Measurements from ENCODE around the gene MED9. TPM values are rescaled to one million over a fixed set of nuclear protein-coding genes. Genes with fewer than 3 reads are reported as not detected.

The MED9 gene
- total RNA-seq, 2 donors from 2014 or later = 18.4 to 20.5 TPM

- Histone ChIP-seq H3K27ac (ENCODE audit: low read depth, low read length) (no peak overlapping the region), H3K9ac (ENCODE audit: extremely low read depth, low read length, poor library complexity, severe bottlenecking) (no peak overlapping the region), H3K36me3 (ENCODE audit: control insufficient read depth, insufficient read depth, low read length) (no peaks in the 10 kb centered on the region), H3K27me3 (ENCODE audit: control insufficient read depth, insufficient read depth, low read length, poor library complexity, severe bottlenecking) (no peaks in the 10 kb centered on the region), H3K9me3 (ENCODE audit: control insufficient read depth, low read length) (no peaks in the 10 kb centered on the region), H3K4me3 (ENCODE audit: low read length) (no peak overlapping the region), H3K4me1 (ENCODE audit: control insufficient read depth, insufficient read depth, low read length) (no peaks in the 10 kb centered on the region)
- DNase-seq = no peak
- 92 to 100% methylated on average over 2 to 5 of the region's 5 CpGs for WGBS, 2 experiments (ENCODE audit: insufficient coverage in 1 of 2, insufficient read length in 1 of 2)
- H3K4me1 Mint-ChIP-seq = no peaks in the 10 kb centered on the region
- H3K4me3 Mint-ChIP-seq = no peak overlapping the region
- H3K9me3 Mint-ChIP-seq = no peaks in the 10 kb centered on the region
- no peak for TF ChIP-seq CTCF (conservative IDR thresholded peaks at IDR 0.05)
- no peak overlapping the region for H3K27ac Mint-ChIP-seq
- no peaks in the 10 kb centered on the region for H3K36me3 Mint-ChIP-seq (ENCODE audit: low read depth)
- H3K27me3 Mint-ChIP-seq (ENCODE audit: insufficient read depth) = no peaks in the 10 kb centered on the region
Observed at GRCh38 chr17:17505151-17505550, 28.4 kb downstream of the MED9 start.

GRCh38 chr17:17505610-17506171 lies 28.9 kb downstream of the MED9 start:
- DNase-seq = no peak
- H3K9me3 Mint-ChIP-seq = no peaks in the 10 kb centered on the region
- H3K9ac ChIP-seq (ENCODE audit: extremely low read depth, low read length, poor library complexity, severe bottlenecking) = no peak overlapping the region
- H3K9me3 ChIP-seq (ENCODE audit: control insufficient read depth, low read length) = no peaks in the 10 kb centered on the region
- TF ChIP-seq CTCF (conservative IDR thresholded peaks at IDR 0.05) = no peak
- WGBS, 2 experiments (ENCODE audit: insufficient coverage in 1 of 2, insufficient read length in 1 of 2) = 90 to 93% methylated on average over 14 to 22 of the region's 22 CpGs
- H3K27ac ChIP-seq (ENCODE audit: low read depth, low read length) = no peak overlapping the region
- H3K4me3 ChIP-seq (ENCODE audit: low read length) = no peak overlapping the region
- no peaks in the 10 kb centered on the region for H3K36me3 Mint-ChIP-seq (ENCODE audit: low read depth)
- no peaks in the 10 kb centered on the region for H3K36me3 ChIP-seq (ENCODE audit: control insufficient read depth, insufficient read depth, low read length)
- H3K4me3 Mint-ChIP-seq = no peak overlapping the region
- H3K27me3 Mint-ChIP-seq (ENCODE audit: insufficient read depth) = no peaks in the 10 kb centered on the region
- H3K27me3 ChIP-seq (ENCODE audit: control insufficient read depth, insufficient read depth, low read length, poor library complexity, severe bottlenecking) = no peaks in the 10 kb centered on the region
- no peak overlapping the region for H3K27ac Mint-ChIP-seq
- H3K4me1 Mint-ChIP-seq = no peaks in the 10 kb centered on the region
- H3K4me1 ChIP-seq (ENCODE audit: control insufficient read depth, insufficient read depth, low read length) = no peaks in the 10 kb centered on the region

GRCh38 chr17:17506181-17506741 lies 29.5 kb downstream of the MED9 start:
- H3K27me3 Mint-ChIP-seq (ENCODE audit: insufficient read depth) = no peaks in the 10 kb centered on the region
- no peak overlapping the region for H3K4me3 Mint-ChIP-seq
- Histone ChIP-seq H3K36me3 (ENCODE audit: control insufficient read depth, insufficient read depth, low read length) (no peaks in the 10 kb centered on the region), H3K4me3 (ENCODE audit: low read length) (no peak overlapping the region), H3K9ac (ENCODE audit: extremely low read depth, low read length, poor library complexity, severe bottlenecking) (no peak overlapping the region), H3K27ac (ENCODE audit: low read depth, low read length) (no peak overlapping the region), H3K27me3 (ENCODE audit: control insufficient read depth, insufficient read depth, low read length, poor library complexity, severe bottlenecking) (no peaks in the 10 kb centered on the region), H3K9me3 (ENCODE audit: control insufficient read depth, low read length) (no peaks in the 10 kb centered on the region), H3K4me1 (ENCODE audit: control insufficient read depth, insufficient read depth, low read length) (no peaks in the 10 kb centered on the region)
- TF ChIP-seq CTCF (conservative IDR thresholded peaks at IDR 0.05) = no peak
- H3K9me3 Mint-ChIP-seq = no peaks in the 10 kb centered on the region
- H3K36me3 Mint-ChIP-seq (ENCODE audit: low read depth) = no peaks in the 10 kb centered on the region
- no peak for DNase-seq
- WGBS, 2 experiments (ENCODE audit: insufficient coverage in 1 of 2, insufficient read length in 1 of 2) = 92 to 93% methylated on average over 17 to 22 of the region's 22 CpGs
- H3K4me1 Mint-ChIP-seq = no peaks in the 10 kb centered on the region
- no peak overlapping the region for H3K27ac Mint-ChIP-seq
